OCI-LY1 (cell line): ENCODE results near the gene ASNSD1.

Source experiments
- CTCF ChIP-seq: fragments of 200-600 bp; sonication (generic), shearing (Covaris generic); IDR thresholded peaks from 2 replicates; pipeline ENCODE4 v1.5.1; 2017; ENCODE audit warnings: mild to moderate bottlenecking, antibody characterized with exemption, low read length, moderate library complexity, mixed read lengths
- EZH2 ChIP-seq: fragments of 200-600 bp; sonication (generic), shearing (Covaris generic); IDR thresholded peaks from 2 replicates; pipeline ENCODE4 v1.8.0; 2017; ENCODE audit warnings: borderline replicate concordance, mixed run types, mild to moderate bottlenecking, antibody characterized with exemption, low read length, moderate library complexity, mixed read lengths

- TF ChIP-seq CTCF (no peak), EZH2 (no peak)
These were observed 32.3 kb upstream of the ASNSD1 start for GRCh38 chr2:189628817-189629530.
